GM19238 (cell line): Measurements from ENCODE around the gene SGMS1.
"Not testable (repeated sequence)": the region's sequence is repeated elsewhere in the genome, so short reads cannot be mapped to it uniquely, and the experiment has no call there.

Experiments used
- DNase-seq: peaks from one replicate; pipeline ENCODE4 v3.0.0; 2011; ENCODE audit warnings: low spot score; ENCODE audit not compliant: insufficient read length

SGMS1 gene

GRCh38 chr10:50471583-50471975 lies 152.2 kb downstream of the SGMS1 start:
- DNase-seq, result no peak

GRCh38 chr10:50470798-50471582 lies 152.8 kb downstream of the SGMS1 start:
- no peak for DNase-seq

- no peak for DNase-seq
These were observed 153.4 kb downstream of the SGMS1 start for GRCh38 chr10:50470345-50470744.

GRCh38 chr10:50469778-50470193 lies 154.0 kb downstream of the SGMS1 start:
- no peak for DNase-seq

- no peak for DNase-seq
These were observed 154.5 kb downstream of the SGMS1 start for GRCh38 chr10:50469288-50469687.

GRCh38 chr10:50467209-50467608 lies 156.5 kb downstream of the SGMS1 start:
- DNase-seq, result no peak

- no peak for DNase-seq
These were observed 159.7 kb downstream of the SGMS1 start for GRCh38 chr10:50464004-50464409.

GRCh38 chr10:50461834-50462233 lies 161.9 kb downstream of the SGMS1 start:
- no peak for DNase-seq

GRCh38 chr10:50461123-50461522 lies 162.6 kb downstream of the SGMS1 start:
- no peak for DNase-seq

- DNase-seq, result no peak
These were observed 167.0 kb downstream of the SGMS1 start for GRCh38 chr10:50456719-50457118.

GRCh38 chr10:50453940-50454339 lies 169.8 kb downstream of the SGMS1 start:
- no peak for DNase-seq

- no peak for DNase-seq
These were observed 171.2 kb downstream of the SGMS1 start for GRCh38 chr10:50452603-50453002.

GRCh38 chr10:50447691-50448090 lies 176.1 kb downstream of the SGMS1 start:
- no peak for DNase-seq

GRCh38 chr10:50445777-50446176 lies 178.0 kb downstream of the SGMS1 start:
- DNase-seq, result not testable (repeated sequence)

- DNase-seq, result no peak
These were observed 183.3 kb downstream of the SGMS1 start for GRCh38 chr10:50440489-50440888.

- no peak for DNase-seq
These were observed 183.9 kb downstream of the SGMS1 start for GRCh38 chr10:50439806-50440205.

- no peak for DNase-seq
These were observed 184.6 kb downstream of the SGMS1 start for GRCh38 chr10:50439187-50439586.

GRCh38 chr10:50438049-50438936 lies 185.5 kb downstream of the SGMS1 start:
- DNase-seq, result no peak

- no peak for DNase-seq
These were observed 186.5 kb downstream of the SGMS1 start for GRCh38 chr10:50437248-50437647.

GRCh38 chr10:50436805-50437204 lies 187.0 kb downstream of the SGMS1 start:
- DNase-seq, result no peak

GRCh38 chr10:50432211-50433009 lies 191.3 kb downstream of the SGMS1 start:
- no peak for DNase-seq

GRCh38 chr10:50431791-50432190 lies 192.0 kb downstream of the SGMS1 start:
- peak; percentile 4 for DNase-seq
